ENCODE data around the gene G6PC2. TPM values are rescaled to one million over a fixed set of nuclear protein-coding genes. Genes with fewer than 3 reads are reported as not detected.

G6PC2 gene
- total RNA-seq, 1 experiment from 2014 or later: not detected

DNA sequence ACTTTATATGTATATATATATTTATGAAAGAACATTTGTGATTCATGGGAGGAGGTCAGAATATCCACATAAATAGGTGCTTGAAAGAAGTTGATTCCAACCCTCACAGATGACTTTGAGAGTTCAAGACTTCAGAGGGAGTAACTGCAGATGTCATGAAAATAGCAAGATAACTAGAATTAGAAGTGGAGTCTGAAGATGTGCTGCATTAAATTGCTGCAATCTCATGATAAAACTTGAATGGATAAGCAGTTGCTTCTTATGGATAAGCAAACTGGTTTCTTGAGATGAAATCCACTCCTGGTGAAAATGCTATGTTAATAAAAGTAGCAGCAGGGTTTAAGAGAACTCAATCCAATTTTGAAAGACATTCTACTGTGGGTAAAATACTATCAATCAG is 40.2 kb downstream of the G6PC2 start:
- H3K79me2 ChIP-seq (ENCODE audit: low read length): no peaks in the 10 kb centered on the region
- H3F3A ChIP-seq (ENCODE audit: low read length, unreplicated experiment): no peaks in the 10 kb centered on the region
- TF ChIP-seq EZH2phosphoT487 (IDR thresholded peaks at IDR 0.05; ENCODE audit: borderline replicate concordance, low read length): no peak
- no peak for TF ChIP-seq EZH2 (IDR thresholded peaks at IDR 0.05; ENCODE audit: low read length, unreplicated experiment)
- TF ChIP-seq, protein P1, sequence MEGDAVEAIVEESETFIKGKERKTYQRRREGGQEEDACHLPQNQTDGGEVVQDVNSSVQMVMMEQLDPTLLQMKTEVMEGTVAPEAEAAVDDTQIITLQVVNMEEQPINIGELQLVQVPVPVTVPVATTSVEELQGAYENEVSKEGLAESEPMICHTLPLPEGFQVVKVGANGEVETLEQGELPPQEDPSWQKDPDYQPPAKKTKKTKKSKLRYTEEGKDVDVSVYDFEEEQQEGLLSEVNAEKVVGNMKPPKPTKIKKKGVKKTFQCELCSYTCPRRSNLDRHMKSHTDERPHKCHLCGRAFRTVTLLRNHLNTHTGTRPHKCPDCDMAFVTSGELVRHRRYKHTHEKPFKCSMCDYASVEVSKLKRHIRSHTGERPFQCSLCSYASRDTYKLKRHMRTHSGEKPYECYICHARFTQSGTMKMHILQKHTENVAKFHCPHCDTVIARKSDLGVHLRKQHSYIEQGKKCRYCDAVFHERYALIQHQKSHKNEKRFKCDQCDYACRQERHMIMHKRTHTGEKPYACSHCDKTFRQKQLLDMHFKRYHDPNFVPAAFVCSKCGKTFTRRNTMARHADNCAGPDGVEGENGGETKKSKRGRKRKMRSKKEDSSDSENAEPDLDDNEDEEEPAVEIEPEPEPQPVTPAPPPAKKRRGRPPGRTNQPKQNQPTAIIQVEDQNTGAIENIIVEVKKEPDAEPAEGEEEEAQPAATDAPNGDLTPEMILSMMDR (conservative IDR thresholded peaks at IDR 0.05; ENCODE audit: low read depth, low read length): no peak
- no peaks in the 10 kb centered on the region for H3K36me3 ChIP-seq (ENCODE audit: low read depth, low read length)
- no peaks in the 10 kb centered on the region for H3K9me2 ChIP-seq (replicated peaks; ENCODE audit: low read length)
- H3K4me1 ChIP-seq (ENCODE audit: insufficient read depth, low read length): no peaks in the 10 kb centered on the region
- H3K9me3 ChIP-seq (ENCODE audit: low read length): no peaks in the 10 kb centered on the region
- DNase-seq (no peak), ATAC-seq (no peak)
- H3K4me3 ChIP-seq (ENCODE audit: low read length): no peak overlapping the region
- BruUV-seq (replicated peaks): no TSS peak
- intact Hi-C loops (cut with micrococcal nuclease): no loop called here
- H3K27me3 ChIP-seq (ENCODE audit: low read length): no peaks in the 10 kb centered on the region
- H3K9ac ChIP-seq (ENCODE audit: low read length): no peak overlapping the region
- H3K27ac ChIP-seq (ENCODE audit: low read length): no peak overlapping the region
- H4K20me1 ChIP-seq (ENCODE audit: low read length): no peaks in the 10 kb centered on the region
- H2AFZ ChIP-seq (ENCODE audit: low read length): no peak overlapping the region
- CTCF ChIA-PET: no interaction called here
- POLR2A ChIA-PET (ENCODE audit: unreplicated experiment): no interaction called here
- no peak overlapping the region for H3K4me2 ChIP-seq (ENCODE audit: low read length)

DNA sequence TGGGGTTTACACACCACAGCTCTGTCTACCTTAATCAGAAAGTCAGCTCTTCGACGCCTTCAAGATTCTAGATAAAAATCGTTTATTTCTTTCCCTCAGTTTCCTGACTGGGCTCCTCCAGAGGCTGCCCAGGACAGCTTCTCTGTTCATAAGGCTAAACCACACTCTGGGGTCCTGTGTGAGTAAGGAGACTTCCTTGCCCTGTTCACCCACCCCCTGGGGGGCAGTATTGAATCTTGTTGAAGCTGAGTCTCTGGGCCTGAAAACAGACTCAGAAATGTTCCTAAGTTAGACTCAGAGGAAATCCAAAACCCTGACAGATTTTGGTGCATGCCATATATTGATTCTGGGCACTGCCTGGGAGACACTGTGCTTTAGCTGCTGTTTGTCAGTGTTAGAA is 43.0 kb downstream of the G6PC2 start:
- H3K4me2 ChIP-seq (ENCODE audit: low read length): no peak overlapping the region
- ChIA-PET CTCF (no interaction called here), POLR2A (ENCODE audit: unreplicated experiment) (no interaction called here)
- no peaks in the 10 kb centered on the region for H3F3A ChIP-seq (ENCODE audit: low read length, unreplicated experiment)
- no peak overlapping the region for H3K4me3 ChIP-seq (ENCODE audit: low read length)
- H4K20me1 ChIP-seq (ENCODE audit: low read length): no peaks in the 10 kb centered on the region
- H3K36me3 ChIP-seq (ENCODE audit: low read depth, low read length): no peaks in the 10 kb centered on the region
- no peaks in the 10 kb centered on the region for H3K79me2 ChIP-seq (ENCODE audit: low read length)
- no peak for TF ChIP-seq EZH2 (IDR thresholded peaks at IDR 0.05; ENCODE audit: low read length, unreplicated experiment)
- no peak for TF ChIP-seq EZH2phosphoT487 (IDR thresholded peaks at IDR 0.05; ENCODE audit: borderline replicate concordance, low read length)
- TF ChIP-seq, protein P1 (conservative IDR thresholded peaks at IDR 0.05; ENCODE audit: low read depth, low read length): peak; percentile 40; the same call in 1 of the 2 replicates
- H3K9me2 ChIP-seq (replicated peaks; ENCODE audit: low read length): no peaks in the 10 kb centered on the region
- no peaks in the 10 kb centered on the region for H3K27me3 ChIP-seq (ENCODE audit: low read length)
- H3K27ac ChIP-seq (ENCODE audit: low read length): no peak overlapping the region
- peaks cover 8% of the 10 kb centered on the region for H3K4me1 ChIP-seq (ENCODE audit: insufficient read depth, low read length)
- no peak; the same call in 1 of the 2 replicates for ATAC-seq
- no peak for DNase-seq
- no peak overlapping the region for H3K9ac ChIP-seq (ENCODE audit: low read length)
- H3K9me3 ChIP-seq (ENCODE audit: low read length): no peaks in the 10 kb centered on the region
- BruUV-seq (replicated peaks): no TSS peak
- H2AFZ ChIP-seq (ENCODE audit: low read length): no peak overlapping the region
- intact Hi-C loops (cut with micrococcal nuclease): no loop called here

DNA sequence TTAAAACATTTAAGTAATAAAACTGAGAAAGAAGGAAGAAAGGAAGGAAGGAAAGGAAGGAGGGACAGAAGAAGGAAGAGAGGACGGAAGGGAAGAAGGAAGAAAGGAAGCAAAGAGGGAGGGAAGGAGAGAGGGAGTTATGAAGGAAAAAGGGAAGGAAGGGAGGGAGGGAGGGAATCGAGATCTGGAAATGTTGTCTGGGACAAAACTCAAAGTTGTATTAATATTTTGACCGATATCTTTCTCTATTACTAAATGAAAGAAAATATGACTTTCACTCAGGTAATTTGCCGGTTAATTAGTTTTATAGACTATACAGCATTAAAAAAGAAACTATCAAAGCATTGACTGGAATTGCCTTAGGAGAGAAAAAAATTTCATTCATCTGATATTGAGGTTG is 44.4 kb downstream of the G6PC2 start:
- CTCF ChIA-PET: no interaction called here
- ATAC-seq: no peak

More for the DNA sequence above, 44.4 kb downstream of the G6PC2 start:
- no peak overlapping the region for H3K9ac ChIP-seq (ENCODE audit: low read length)
- no peak for DNase-seq
- no peak overlapping the region for H3K4me3 ChIP-seq (ENCODE audit: low read length)
- H3K9me2 ChIP-seq (replicated peaks; ENCODE audit: low read length): no peaks in the 10 kb centered on the region
- intact Hi-C loops (cut with micrococcal nuclease): loop anchor here (5.0 kb wide), 1 partner anchor 452 kb away; no protein-coding TSS in a partner anchor
- TF ChIP-seq EZH2phosphoT487 (IDR thresholded peaks at IDR 0.05; ENCODE audit: borderline replicate concordance, low read length) (no peak), EZH2 (IDR thresholded peaks at IDR 0.05; ENCODE audit: low read length, unreplicated experiment) (no peak)
- TF ChIP-seq, protein P1 (conservative IDR thresholded peaks at IDR 0.05; ENCODE audit: low read depth, low read length): no peak
- no peaks in the 10 kb centered on the region for H3K27me3 ChIP-seq (ENCODE audit: low read length)
- no peak overlapping the region for H3K4me2 ChIP-seq (ENCODE audit: low read length)
- POLR2A ChIA-PET (ENCODE audit: unreplicated experiment): no interaction called here
- no peak overlapping the region for H2AFZ ChIP-seq (ENCODE audit: low read length)
- H3K27ac ChIP-seq (ENCODE audit: low read length): no peak overlapping the region
- H3K9me3 ChIP-seq (ENCODE audit: low read length): no peaks in the 10 kb centered on the region
- BruUV-seq (replicated peaks): no TSS peak
- no peaks in the 10 kb centered on the region for H3F3A ChIP-seq (ENCODE audit: low read length, unreplicated experiment)
- H4K20me1 ChIP-seq (ENCODE audit: low read length): no peaks in the 10 kb centered on the region
- peaks cover 8% of the 10 kb centered on the region for H3K4me1 ChIP-seq (ENCODE audit: insufficient read depth, low read length)
- H3K36me3 ChIP-seq (ENCODE audit: low read depth, low read length): no peaks in the 10 kb centered on the region
- H3K79me2 ChIP-seq (ENCODE audit: low read length): no peaks in the 10 kb centered on the region

Data from PC-3 (cell line).